Measurements from ENCODE around the gene RIGI.

RIGI gene

DNA sequence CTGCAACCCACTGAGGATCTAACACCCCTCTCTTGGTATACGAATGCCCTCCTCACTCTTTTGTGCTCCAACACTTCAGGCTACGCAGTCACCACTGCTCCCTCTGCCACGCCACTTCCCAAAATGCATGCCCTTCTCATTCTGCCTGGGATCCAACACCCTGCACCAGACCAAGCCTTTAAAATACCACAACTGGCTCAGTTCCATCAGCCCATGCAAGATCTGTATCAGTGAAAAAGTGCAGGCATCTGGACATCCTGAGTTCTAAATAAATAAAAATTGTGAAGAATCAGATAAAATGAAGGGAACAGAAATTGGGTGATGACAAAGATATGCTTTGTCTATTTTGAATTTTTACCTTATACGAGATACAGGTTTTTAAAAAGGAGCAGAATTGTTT lies 44.3 kb upstream of the RIGI start:
- TF ChIP-seq, protein P1, sequence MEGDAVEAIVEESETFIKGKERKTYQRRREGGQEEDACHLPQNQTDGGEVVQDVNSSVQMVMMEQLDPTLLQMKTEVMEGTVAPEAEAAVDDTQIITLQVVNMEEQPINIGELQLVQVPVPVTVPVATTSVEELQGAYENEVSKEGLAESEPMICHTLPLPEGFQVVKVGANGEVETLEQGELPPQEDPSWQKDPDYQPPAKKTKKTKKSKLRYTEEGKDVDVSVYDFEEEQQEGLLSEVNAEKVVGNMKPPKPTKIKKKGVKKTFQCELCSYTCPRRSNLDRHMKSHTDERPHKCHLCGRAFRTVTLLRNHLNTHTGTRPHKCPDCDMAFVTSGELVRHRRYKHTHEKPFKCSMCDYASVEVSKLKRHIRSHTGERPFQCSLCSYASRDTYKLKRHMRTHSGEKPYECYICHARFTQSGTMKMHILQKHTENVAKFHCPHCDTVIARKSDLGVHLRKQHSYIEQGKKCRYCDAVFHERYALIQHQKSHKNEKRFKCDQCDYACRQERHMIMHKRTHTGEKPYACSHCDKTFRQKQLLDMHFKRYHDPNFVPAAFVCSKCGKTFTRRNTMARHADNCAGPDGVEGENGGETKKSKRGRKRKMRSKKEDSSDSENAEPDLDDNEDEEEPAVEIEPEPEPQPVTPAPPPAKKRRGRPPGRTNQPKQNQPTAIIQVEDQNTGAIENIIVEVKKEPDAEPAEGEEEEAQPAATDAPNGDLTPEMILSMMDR (IDR thresholded peaks at IDR 0.05; ENCODE audit: low read depth, low read length): no peak
- no peak overlapping the region for H3K4me3 ChIP-seq (ENCODE audit: low read depth, low read length)
- H3K27me3 ChIP-seq (ENCODE audit: insufficient read depth, low read depth, severe bottlenecking): no peaks in the 10 kb centered on the region
- no peak for DNase-seq
- H3K27ac ChIP-seq: no peak overlapping the region
- no peaks in the 10 kb centered on the region for H3K9me3 ChIP-seq (ENCODE audit: severe bottlenecking)
- peaks cover 8% of the 10 kb centered on the region for H3K36me3 ChIP-seq

DNA sequence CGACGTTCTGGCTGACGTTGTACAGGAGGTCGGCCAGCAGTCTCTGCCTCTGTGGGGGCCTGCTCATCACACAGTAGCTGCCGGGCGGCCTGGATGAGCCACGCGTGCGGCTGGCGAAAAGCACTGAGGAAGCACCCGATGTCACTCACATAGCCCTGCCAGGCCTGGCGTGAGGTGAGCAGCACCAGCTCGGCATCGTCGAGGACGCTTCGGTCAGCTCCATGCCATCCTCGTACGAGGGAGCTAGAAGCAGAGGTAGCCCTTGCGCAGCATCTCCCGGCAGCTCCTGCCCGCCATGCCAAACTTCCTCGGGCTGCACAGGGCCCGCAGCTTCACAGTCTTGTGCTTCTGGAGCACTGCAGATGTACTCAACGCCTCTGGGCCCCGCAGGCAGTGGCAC lies 40.8 kb upstream of the RIGI start:
- TF ChIP-seq, protein P1 (IDR thresholded peaks at IDR 0.05; ENCODE audit: low read depth, low read length): no peak
- no peak overlapping the region for H3K27ac ChIP-seq
- peaks cover 16% of the 10 kb centered on the region for H3K36me3 ChIP-seq
- no peak for DNase-seq
- no peak overlapping the region for H3K4me3 ChIP-seq (ENCODE audit: low read depth, low read length)
- H3K27me3 ChIP-seq (ENCODE audit: insufficient read depth, low read depth, severe bottlenecking): no peaks in the 10 kb centered on the region
- no peaks in the 10 kb centered on the region for H3K9me3 ChIP-seq (ENCODE audit: severe bottlenecking)

DNA sequence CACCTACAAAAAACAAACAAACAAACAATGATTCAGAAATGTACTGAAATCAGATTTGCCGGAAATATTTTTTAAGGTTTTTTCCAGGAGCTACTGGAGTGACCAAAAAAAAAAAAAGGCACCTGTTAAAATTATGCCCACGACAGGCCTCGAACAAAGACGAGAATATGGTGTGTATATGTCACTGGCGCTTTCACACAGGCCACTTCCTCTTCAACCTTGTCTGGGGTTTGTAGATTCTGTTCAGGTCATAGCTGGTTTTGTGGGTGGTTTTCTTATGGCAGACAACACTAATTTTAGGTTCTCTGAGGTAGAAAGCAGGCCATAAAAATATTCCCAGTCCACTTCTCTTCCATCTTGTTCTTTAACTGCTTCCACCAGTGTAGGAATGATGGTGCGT lies 40.0 kb upstream of the RIGI start:
- no peaks in the 10 kb centered on the region for H3K9me3 ChIP-seq (ENCODE audit: severe bottlenecking)
- TF ChIP-seq, protein P1 (IDR thresholded peaks at IDR 0.05; ENCODE audit: low read depth, low read length): no peak

DNA sequence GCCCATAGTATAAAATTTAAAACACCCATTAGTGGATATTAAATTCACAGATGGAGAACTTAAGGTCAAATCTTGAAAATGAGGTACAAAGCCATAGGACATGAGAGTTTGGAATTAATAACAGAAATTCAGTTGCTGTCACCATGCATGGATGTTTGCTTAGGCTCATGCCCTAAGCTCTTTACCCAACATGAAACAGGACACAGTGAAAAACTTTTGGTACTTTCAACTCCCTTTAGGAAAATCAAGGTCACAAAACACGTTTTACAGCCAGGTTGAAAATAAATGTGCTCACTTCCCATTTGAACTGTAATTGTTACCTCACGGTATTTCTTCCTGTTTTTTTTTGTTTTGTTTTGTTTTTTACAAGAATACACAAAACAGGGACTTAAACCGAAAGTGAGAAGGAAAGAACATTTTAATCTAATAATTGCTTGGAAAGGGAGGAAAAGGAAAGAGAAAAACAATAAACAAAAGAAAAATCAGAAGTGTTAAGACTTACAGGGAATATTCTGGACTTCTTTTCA lies 32.5 kb upstream of the RIGI start:
- TF ChIP-seq, protein P1 (IDR thresholded peaks at IDR 0.05; ENCODE audit: low read depth, low read length): no peak
- H3K36me3 ChIP-seq: 0 out of 2 replicates have a peak, but pooled peaks cover 2% of the 10 kb centered on the region
- no peak overlapping the region for H3K4me3 ChIP-seq (ENCODE audit: low read depth, low read length)
- H3K9me3 ChIP-seq (ENCODE audit: severe bottlenecking): no peaks in the 10 kb centered on the region
- no peak overlapping the region for H3K27ac ChIP-seq
- DNase-seq: no peak
- H3K27me3 ChIP-seq (ENCODE audit: insufficient read depth, low read depth, severe bottlenecking): no peaks in the 10 kb centered on the region

More for the DNA sequence above, 40.0 kb upstream of the RIGI start:
- H3K27ac ChIP-seq: no peak overlapping the region
- peaks cover 16% of the 10 kb centered on the region for H3K36me3 ChIP-seq
- no peak for DNase-seq
- H3K4me3 ChIP-seq (ENCODE audit: low read depth, low read length): no peak overlapping the region
- no peaks in the 10 kb centered on the region for H3K27me3 ChIP-seq (ENCODE audit: insufficient read depth, low read depth, severe bottlenecking)

DNA sequence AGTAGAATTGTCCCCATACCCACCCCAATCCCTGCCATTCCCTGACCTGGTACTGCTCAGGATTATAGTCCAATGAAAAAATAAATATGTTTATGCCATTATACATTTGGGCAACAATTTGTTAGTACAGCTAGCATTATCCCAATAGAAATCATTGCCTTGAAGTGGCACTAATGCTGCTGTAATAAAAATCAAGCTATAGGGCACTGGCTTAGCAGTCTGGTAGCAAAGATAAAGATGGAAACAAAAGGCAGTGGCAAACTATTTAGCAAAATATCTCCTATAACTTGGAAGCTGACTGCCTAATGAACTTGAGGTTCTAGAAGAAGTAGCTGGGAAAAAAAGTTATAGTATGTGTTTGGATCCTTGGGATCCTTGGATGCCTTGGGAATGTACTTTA lies 28.6 kb upstream of the RIGI start:
- H3K27me3 ChIP-seq (ENCODE audit: insufficient read depth, low read depth, severe bottlenecking): no peaks in the 10 kb centered on the region
- TF ChIP-seq, protein P1 (IDR thresholded peaks at IDR 0.05; ENCODE audit: low read depth, low read length): no peak
- peaks cover 10% of the 10 kb centered on the region for H3K36me3 ChIP-seq
- H3K4me3 ChIP-seq (ENCODE audit: low read depth, low read length): no peak overlapping the region
- H3K9me3 ChIP-seq (ENCODE audit: severe bottlenecking): no peaks in the 10 kb centered on the region
- no peak for DNase-seq
- no peak overlapping the region for H3K27ac ChIP-seq

DNA sequence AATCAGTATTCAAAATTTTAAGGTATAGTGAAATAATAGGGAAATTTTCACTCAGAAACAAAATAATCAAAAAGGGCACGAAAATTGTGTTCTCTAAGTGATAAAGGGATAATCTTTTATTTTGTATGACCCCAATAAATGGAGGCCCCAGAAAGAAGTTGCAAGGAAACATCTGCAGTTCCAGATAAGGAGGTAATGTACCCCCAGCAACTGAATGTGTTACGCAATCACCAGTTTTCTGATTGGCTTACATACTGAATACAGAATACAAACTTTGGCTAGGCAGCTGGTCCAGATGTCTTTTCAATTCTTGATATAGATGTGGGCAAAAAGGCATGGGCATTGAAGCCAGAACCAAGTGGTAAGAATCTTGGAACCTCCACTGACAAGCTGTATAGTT lies 28.1 kb upstream of the RIGI start:
- no peak for DNase-seq
- no peaks in the 10 kb centered on the region for H3K27me3 ChIP-seq (ENCODE audit: insufficient read depth, low read depth, severe bottlenecking)
- TF ChIP-seq, protein P1 (IDR thresholded peaks at IDR 0.05; ENCODE audit: low read depth, low read length): no peak
- peaks cover 10% of the 10 kb centered on the region for H3K36me3 ChIP-seq
- no peak overlapping the region for H3K4me3 ChIP-seq (ENCODE audit: low read depth, low read length)
- H3K9me3 ChIP-seq (ENCODE audit: severe bottlenecking): no peaks in the 10 kb centered on the region
- no peak overlapping the region for H3K27ac ChIP-seq
